ENCODE results near the gene VASH1. TPM values are rescaled to one million over a fixed set of nuclear protein-coding genes. Genes with fewer than 3 reads are reported as not detected.

VASH1 gene
- total and polyA plus RNA-seq, 2 donors (not counting 1 experiment from before 2014, with no cell fraction given), result 2.5 to 4.5 TPM

GRCh38 chr14:76826122-76826521, 64.9 kb downstream of the VASH1 start, which contains the start of gene LRRC74A:
Gene LRRC74A, plus strand, starts transcription at chr14:76826408. Its CDS starts 290 bp downstream, at chr14:76826698.
- Histone ChIP-seq H3K4me3 (replicated peaks in 1 of 4; ENCODE audit: control extremely low read depth in 1 of 4, insufficient read depth in 1 of 4, low read depth in 3 of 4, low read length in 4 of 4) (no peak within 1 kb of the TSS), H3K9ac (ENCODE audit: insufficient read depth, low read length) (no peak within 1 kb of the TSS), H3K36me3 (ENCODE audit: control insufficient read depth, insufficient read depth, low read length) (no peaks in the 10 kb centered on the region), H3K4me2 (ENCODE audit: extremely low read depth, insufficient read depth, low read length) (no peak within 1 kb of the TSS), H3K9me3 (ENCODE audit: control insufficient read depth, insufficient read depth, low read depth, low read length) (no peaks in the 10 kb centered on the region), H3K79me2 (ENCODE audit: control insufficient read depth, insufficient read depth, low read length) (no peaks in the 10 kb centered on the region), H3K4me1 (ENCODE audit: control insufficient read depth, extremely low read depth, insufficient read depth, low read length) (no peaks in the 10 kb centered on the region), H3K27ac (ENCODE audit: insufficient read depth, low read length) (no peak within 1 kb of the TSS), H3K27me3 (ENCODE audit: control insufficient read depth, insufficient read depth, low read length) (peaks cover 9% of the 10 kb centered on the region), H4K20me1 (ENCODE audit: control insufficient read depth, extremely low read depth, insufficient read depth, low read length) (no peaks in the 10 kb centered on the region), H2AFZ (ENCODE audit: low read length) (no peak within 1 kb of the TSS)
- DNase-seq (ENCODE audit: low read depth in 2 of 2), result no peak
- no peak for TF ChIP-seq CTCF (conservative IDR thresholded peaks at IDR 0.05 in 1 of 2, IDR thresholded peaks at IDR 0.05 in 1 of 2; ENCODE audit: low read depth in 1 of 2, low read length in 2 of 2)
- no peak for TF ChIP-seq EZH2 (IDR thresholded peaks at IDR 0.05; ENCODE audit: low read length, missing control alignments)

GRCh38 chr14:76827696-76828296, 66.5 kb downstream of the VASH1 start:
- TF ChIP-seq CTCF (conservative IDR thresholded peaks at IDR 0.05 in 1 of 2, IDR thresholded peaks at IDR 0.05 in 1 of 2; ENCODE audit: low read depth in 1 of 2, low read length in 2 of 2) (no peak), EZH2 (IDR thresholded peaks at IDR 0.05; ENCODE audit: low read length, missing control alignments) (no peak)
- no peaks in the 10 kb centered on the region for H3K36me3 ChIP-seq (ENCODE audit: control insufficient read depth, insufficient read depth, low read length)
- no peak overlapping the region for H2AFZ ChIP-seq (ENCODE audit: low read length)
- no peak overlapping the region for H3K27ac ChIP-seq (ENCODE audit: insufficient read depth, low read length)
- no peaks in the 10 kb centered on the region for H3K9me3 ChIP-seq (ENCODE audit: control insufficient read depth, insufficient read depth, low read depth, low read length)
- peak overlapping the region; percentile 80 for H3K4me2 ChIP-seq (ENCODE audit: extremely low read depth, insufficient read depth, low read length)
- H3K9ac ChIP-seq (ENCODE audit: insufficient read depth, low read length), result no peak overlapping the region
- H3K79me2 ChIP-seq (ENCODE audit: control insufficient read depth, insufficient read depth, low read length), result no peaks in the 10 kb centered on the region
- peak overlapping the region in 3 of 4 experiments; percentile 17 to 40 (median 22) for H3K4me3 ChIP-seq (replicated peaks in 1 of 4; ENCODE audit: control extremely low read depth in 1 of 4, insufficient read depth in 1 of 4, low read depth in 3 of 4, low read length in 4 of 4)
- no peak for DNase-seq (ENCODE audit: low read depth in 2 of 2)
- no peaks in the 10 kb centered on the region for H3K4me1 ChIP-seq (ENCODE audit: control insufficient read depth, extremely low read depth, insufficient read depth, low read length)
- no peaks in the 10 kb centered on the region for H4K20me1 ChIP-seq (ENCODE audit: control insufficient read depth, extremely low read depth, insufficient read depth, low read length)
- peaks cover 11% of the 10 kb centered on the region for H3K27me3 ChIP-seq (ENCODE audit: control insufficient read depth, insufficient read depth, low read length)

GRCh38 chr14:76828339-76829012, 67.2 kb downstream of the VASH1 start:
- Histone ChIP-seq H3K36me3 (ENCODE audit: control insufficient read depth, insufficient read depth, low read length) (no peaks in the 10 kb centered on the region), H3K4me1 (ENCODE audit: control insufficient read depth, extremely low read depth, insufficient read depth, low read length) (no peaks in the 10 kb centered on the region), H3K27me3 (ENCODE audit: control insufficient read depth, insufficient read depth, low read length) (peaks cover 11% of the 10 kb centered on the region), H3K27ac (ENCODE audit: insufficient read depth, low read length) (no peak overlapping the region), H4K20me1 (ENCODE audit: control insufficient read depth, extremely low read depth, insufficient read depth, low read length) (no peaks in the 10 kb centered on the region), H3K9me3 (ENCODE audit: control insufficient read depth, insufficient read depth, low read depth, low read length) (no peaks in the 10 kb centered on the region), H3K9ac (ENCODE audit: insufficient read depth, low read length) (no peak overlapping the region), H3K4me3 (replicated peaks in 1 of 4; ENCODE audit: control extremely low read depth in 1 of 4, insufficient read depth in 1 of 4, low read depth in 3 of 4, low read length in 4 of 4) (peak overlapping the region in 3 of 4 experiments; percentile 17 to 40 (median 22)), H3K4me2 (ENCODE audit: extremely low read depth, insufficient read depth, low read length) (peak overlapping the region; percentile 80), H2AFZ (ENCODE audit: low read length) (peak overlapping the region; percentile 16), H3K79me2 (ENCODE audit: control insufficient read depth, insufficient read depth, low read length) (no peaks in the 10 kb centered on the region)
- TF ChIP-seq EZH2 (IDR thresholded peaks at IDR 0.05; ENCODE audit: low read length, missing control alignments), result no peak
- no peak for TF ChIP-seq CTCF (conservative IDR thresholded peaks at IDR 0.05 in 1 of 2, IDR thresholded peaks at IDR 0.05 in 1 of 2; ENCODE audit: low read depth in 1 of 2, low read length in 2 of 2)
- no peak for DNase-seq (ENCODE audit: low read depth in 2 of 2)
